Type B pancreatic cell (in vitro differentiated cells): Measurements from ENCODE around the gene NDUFAF5. TPM values are rescaled to one million over a fixed set of nuclear protein-coding genes. Genes with fewer than 3 reads are reported as not detected.

Source experiments
- DNase-seq: peaks from one replicate; pipeline ENCODE4 v3.0.0; 2021; ENCODE audit warnings: mixed read lengths; ENCODE audit not compliant: unreplicated experiment; ENCODE audit errors: extremely low spot score
- H3K27ac Mint-ChIP-seq: 2 replicates; pipeline ENCODE4 v1.8.0; 2021; ENCODE audit warnings: mild to moderate bottlenecking, mixed read lengths
- H3K27me3 Mint-ChIP-seq: 2 replicates; pipeline ENCODE4 v1.8.0; 2021; ENCODE audit warnings: mixed read lengths
- H3K36me3 Mint-ChIP-seq: 2 replicates; pipeline ENCODE4 v1.8.0; 2021; ENCODE audit warnings: mixed read lengths
- H3K4me1 Mint-ChIP-seq: one replicate; pipeline ENCODE4 v1.8.0; 2021; ENCODE audit warnings: mixed read lengths; ENCODE audit not compliant: unreplicated experiment
- H3K4me3 Mint-ChIP-seq: 2 replicates; pipeline ENCODE4 v1.8.0; 2021; ENCODE audit warnings: mild to moderate bottlenecking, mixed read lengths
- H3K9me3 Mint-ChIP-seq: 2 replicates; pipeline ENCODE4 v1.8.0; 2021; ENCODE audit warnings: mixed read lengths
- CTCF ChIP-seq: fragments of 200-600 bp; sonication (generic); conservative IDR thresholded peaks from 2 replicates; pipeline ENCODE4 v1.5.0; 2021; ENCODE audit warnings: antibody characterized with exemption, mild to moderate bottlenecking
- total RNA-seq: library from RNA; stranded (reverse); gene quantifications from 2 replicates; pipeline ENCODE4 v1.2.1, GENCODE V29; 2021; ENCODE audit warnings: low replicate concordance

NDUFAF5 gene
- total RNA-seq, 1 donor from 2014 or later, result 26.1 TPM

GRCh38 chr20:13819885-13820645 lies 35.2 kb downstream of the NDUFAF5 start:
- no peaks in the 10 kb centered on the region for H3K27me3 Mint-ChIP-seq
- H3K4me1 Mint-ChIP-seq, result no peaks in the 10 kb centered on the region
- H3K27ac Mint-ChIP-seq, result no peak overlapping the region
- peaks cover 17% of the 10 kb centered on the region for H3K36me3 Mint-ChIP-seq
- no peaks in the 10 kb centered on the region for H3K9me3 Mint-ChIP-seq
- DNase-seq, result no peak
- no peak overlapping the region for H3K4me3 Mint-ChIP-seq
- peak; percentile 84 for TF ChIP-seq CTCF

- Mint-ChIP-seq H3K27me3 (no peaks in the 10 kb centered on the region), H3K4me3 (no peak overlapping the region), H3K9me3 (no peaks in the 10 kb centered on the region), H3K4me1 (no peaks in the 10 kb centered on the region), H3K36me3 (peaks cover 14% of the 10 kb centered on the region), H3K27ac (no peak overlapping the region)
- TF ChIP-seq CTCF, result no peak
- DNase-seq, result no peak
Observed at GRCh38 chr20:13821876-13822275, 37.0 kb downstream of the NDUFAF5 start.

DNA sequence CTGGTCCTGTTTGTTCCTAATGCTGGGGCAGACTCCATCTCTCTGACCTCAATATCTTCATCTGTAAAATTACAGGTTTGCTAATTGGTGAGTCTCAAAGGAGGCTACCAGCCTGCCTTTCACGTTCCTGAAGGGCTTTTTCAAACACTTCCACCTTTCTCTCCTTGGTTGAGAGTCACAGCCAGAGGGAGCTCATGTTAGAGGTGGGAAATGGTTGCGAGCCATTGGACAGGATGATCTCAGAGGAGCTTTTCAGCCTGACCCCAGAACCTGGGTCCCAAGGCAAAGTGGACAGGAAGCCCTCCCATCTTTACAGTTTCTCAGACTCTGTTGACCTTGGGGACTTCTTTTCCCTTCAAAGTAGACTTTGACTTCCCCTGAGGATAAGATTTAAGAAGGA lies 37.6 kb downstream of the NDUFAF5 start:
- no peak for TF ChIP-seq CTCF
- Mint-ChIP-seq H3K27ac (no peak overlapping the region), H3K4me3 (no peak overlapping the region), H3K9me3 (no peaks in the 10 kb centered on the region), H3K27me3 (no peaks in the 10 kb centered on the region), H3K4me1 (no peaks in the 10 kb centered on the region), H3K36me3 (peaks cover 14% of the 10 kb centered on the region)
- DNase-seq, result no peak

GRCh38 chr20:13824459-13824858 lies 39.6 kb downstream of the NDUFAF5 start:
- DNase-seq, result no peak
- H3K27ac Mint-ChIP-seq, result no peak overlapping the region
- TF ChIP-seq CTCF, result no peak
- no peaks in the 10 kb centered on the region for H3K9me3 Mint-ChIP-seq
- peaks cover 7% of the 10 kb centered on the region for H3K36me3 Mint-ChIP-seq
- H3K27me3 Mint-ChIP-seq, result no peaks in the 10 kb centered on the region
- no peak overlapping the region for H3K4me3 Mint-ChIP-seq
- no peaks in the 10 kb centered on the region for H3K4me1 Mint-ChIP-seq

- Mint-ChIP-seq H3K4me3 (no peak overlapping the region), H3K27ac (no peak overlapping the region), H3K4me1 (no peaks in the 10 kb centered on the region), H3K9me3 (no peaks in the 10 kb centered on the region), H3K36me3 (peaks cover 4% of the 10 kb centered on the region), H3K27me3 (peaks cover 3% of the 10 kb centered on the region)
- no peak for TF ChIP-seq CTCF
- DNase-seq, result no peak
Observed at GRCh38 chr20:13825465-13825864, 40.6 kb downstream of the NDUFAF5 start.
